ENCODE measurements around the gene PUS7. TPM values are rescaled to one million over a fixed set of nuclear protein-coding genes. Genes with fewer than 3 reads are reported as not detected.

Gene PUS7
- total and polyA plus RNA-seq, 4 donors, result 3.4 to 17.2 (median 5.0) TPM

DNA sequence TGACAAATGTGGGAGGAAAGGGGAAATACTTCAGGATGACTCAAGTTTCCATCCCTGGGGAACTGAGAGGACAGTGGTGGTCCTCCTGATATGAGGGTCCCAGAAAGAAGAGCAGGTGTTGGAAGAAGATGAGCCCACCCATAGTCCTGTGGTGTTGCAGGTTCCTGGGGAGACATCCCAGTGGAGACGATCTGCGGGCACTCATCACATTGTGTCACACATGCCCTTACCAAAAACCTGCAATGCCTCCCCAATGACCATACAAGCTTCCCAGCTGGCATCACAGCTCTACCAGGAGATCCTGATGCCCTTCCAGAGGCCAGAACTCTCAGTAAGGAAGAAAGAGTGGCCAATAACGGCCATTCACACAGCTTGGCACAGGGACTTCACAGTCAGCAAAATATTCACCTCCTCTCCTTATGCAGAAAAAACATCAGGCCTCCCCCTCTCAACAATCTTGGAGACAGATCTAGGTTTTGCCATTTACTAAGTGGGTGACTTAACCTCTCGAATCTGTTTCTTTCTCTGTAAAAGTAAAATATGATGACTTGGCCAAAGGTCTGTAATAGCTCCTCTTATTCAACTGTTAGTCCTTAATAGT, 9.0 kb downstream of the PUS7 start:
- H3K9ac ChIP-seq (ENCODE audit: low read depth in 1 of 2, low read length in 2 of 2), result no peak overlapping the region
- no peaks in the 10 kb centered on the region for H3K27me3 ChIP-seq (ENCODE audit: control insufficient read depth in 4 of 4, insufficient read depth in 4 of 4, low read length in 3 of 4)
- 96% methylated on average over 4 of the region's 4 CpGs for WGBS
- H3K36me3 ChIP-seq (ENCODE audit: control insufficient read depth in 4 of 4, insufficient read depth in 3 of 4, low read depth in 1 of 4, low read length in 3 of 4), result no peaks in the 10 kb centered on the region
- H3K9me3 ChIP-seq (ENCODE audit: control insufficient read depth in 4 of 4, low read length in 3 of 4), result no peaks in the 10 kb centered on the region
- TF ChIP-seq SP1 (IDR thresholded peaks at IDR 0.05), result no peak
- H3K4me3 ChIP-seq (ENCODE audit: low read depth in 1 of 3, low read length in 3 of 3), result no peak overlapping the region
- no peaks in the 10 kb centered on the region for H3K4me1 ChIP-seq (ENCODE audit: control insufficient read depth in 4 of 4, insufficient read depth in 4 of 4, low read length in 3 of 4)
- no peak overlapping the region for H3K27ac ChIP-seq (ENCODE audit: low read depth in 1 of 2, low read length in 2 of 2)
- no peak for DNase-seq (ENCODE audit: low spot score)

DNA sequence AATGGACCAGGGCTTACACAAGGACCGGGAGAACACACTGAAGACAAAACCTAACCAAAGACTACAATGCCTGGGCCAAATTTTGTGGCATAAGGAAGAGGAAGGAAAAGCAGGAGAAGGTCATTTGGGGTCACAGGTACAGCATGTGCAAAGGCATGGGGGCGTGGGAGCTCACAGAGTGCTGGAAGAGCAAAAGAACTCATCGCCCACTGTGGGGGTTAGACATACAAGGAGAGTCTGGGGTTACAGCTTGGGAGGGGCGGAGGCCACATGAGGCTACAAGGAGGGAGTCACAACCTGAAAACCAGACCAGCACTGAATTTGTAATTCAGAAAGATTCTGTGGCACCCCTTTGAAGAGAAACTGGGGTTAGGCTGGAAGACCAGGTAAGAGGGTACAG, 9.7 kb downstream of the PUS7 start:
- no peak overlapping the region for H3K9ac ChIP-seq (ENCODE audit: low read depth in 1 of 2, low read length in 2 of 2)
- no peak overlapping the region for H3K4me3 ChIP-seq (ENCODE audit: low read depth in 1 of 3, low read length in 3 of 3)
- TF ChIP-seq FOXA2 (IDR thresholded peaks at IDR 0.05), result no peak
- TF ChIP-seq HNF4A (conservative IDR thresholded peaks at IDR 0.05), result no peak
- TF ChIP-seq, protein P1, sequence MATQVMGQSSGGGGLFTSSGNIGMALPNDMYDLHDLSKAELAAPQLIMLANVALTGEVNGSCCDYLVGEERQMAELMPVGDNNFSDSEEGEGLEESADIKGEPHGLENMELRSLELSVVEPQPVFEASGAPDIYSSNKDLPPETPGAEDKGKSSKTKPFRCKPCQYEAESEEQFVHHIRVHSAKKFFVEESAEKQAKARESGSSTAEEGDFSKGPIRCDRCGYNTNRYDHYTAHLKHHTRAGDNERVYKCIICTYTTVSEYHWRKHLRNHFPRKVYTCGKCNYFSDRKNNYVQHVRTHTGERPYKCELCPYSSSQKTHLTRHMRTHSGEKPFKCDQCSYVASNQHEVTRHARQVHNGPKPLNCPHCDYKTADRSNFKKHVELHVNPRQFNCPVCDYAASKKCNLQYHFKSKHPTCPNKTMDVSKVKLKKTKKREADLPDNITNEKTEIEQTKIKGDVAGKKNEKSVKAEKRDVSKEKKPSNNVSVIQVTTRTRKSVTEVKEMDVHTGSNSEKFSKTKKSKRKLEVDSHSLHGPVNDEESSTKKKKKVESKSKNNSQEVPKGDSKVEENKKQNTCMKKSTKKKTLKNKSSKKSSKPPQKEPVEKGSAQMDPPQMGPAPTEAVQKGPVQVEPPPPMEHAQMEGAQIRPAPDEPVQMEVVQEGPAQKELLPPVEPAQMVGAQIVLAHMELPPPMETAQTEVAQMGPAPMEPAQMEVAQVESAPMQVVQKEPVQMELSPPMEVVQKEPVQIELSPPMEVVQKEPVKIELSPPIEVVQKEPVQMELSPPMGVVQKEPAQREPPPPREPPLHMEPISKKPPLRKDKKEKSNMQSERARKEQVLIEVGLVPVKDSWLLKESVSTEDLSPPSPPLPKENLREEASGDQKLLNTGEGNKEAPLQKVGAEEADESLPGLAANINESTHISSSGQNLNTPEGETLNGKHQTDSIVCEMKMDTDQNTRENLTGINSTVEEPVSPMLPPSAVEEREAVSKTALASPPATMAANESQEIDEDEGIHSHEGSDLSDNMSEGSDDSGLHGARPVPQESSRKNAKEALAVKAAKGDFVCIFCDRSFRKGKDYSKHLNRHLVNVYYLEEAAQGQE (IDR thresholded peaks at IDR 0.05), result no peak
- TF ChIP-seq YY1 (IDR thresholded peaks at IDR 0.05), result no peak
- TF ChIP-seq RXRA (IDR thresholded peaks at IDR 0.05), result no peak
- TF ChIP-seq, protein P2, sequence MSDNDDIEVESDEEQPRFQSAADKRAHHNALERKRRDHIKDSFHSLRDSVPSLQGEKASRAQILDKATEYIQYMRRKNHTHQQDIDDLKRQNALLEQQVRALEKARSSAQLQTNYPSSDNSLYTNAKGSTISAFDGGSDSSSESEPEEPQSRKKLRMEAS (IDR thresholded peaks at IDR 0.05), result no peak
- no peak for TF ChIP-seq NR2F2 (IDR thresholded peaks at IDR 0.05)
- TF ChIP-seq EGR1 (IDR thresholded peaks at IDR 0.05; ENCODE audit: low read depth in 2 of 2), result no peak
- TF ChIP-seq TAF1 (conservative IDR thresholded peaks at IDR 0.05), result no peak
- TF ChIP-seq, protein P3, sequence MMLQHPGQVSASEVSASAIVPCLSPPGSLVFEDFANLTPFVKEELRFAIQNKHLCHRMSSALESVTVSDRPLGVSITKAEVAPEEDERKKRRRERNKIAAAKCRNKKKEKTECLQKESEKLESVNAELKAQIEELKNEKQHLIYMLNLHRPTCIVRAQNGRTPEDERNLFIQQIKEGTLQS (IDR thresholded peaks at IDR 0.05), result no peak
- no peak for TF ChIP-seq JUND (IDR thresholded peaks at IDR 0.05)
- TF ChIP-seq, protein P4, sequence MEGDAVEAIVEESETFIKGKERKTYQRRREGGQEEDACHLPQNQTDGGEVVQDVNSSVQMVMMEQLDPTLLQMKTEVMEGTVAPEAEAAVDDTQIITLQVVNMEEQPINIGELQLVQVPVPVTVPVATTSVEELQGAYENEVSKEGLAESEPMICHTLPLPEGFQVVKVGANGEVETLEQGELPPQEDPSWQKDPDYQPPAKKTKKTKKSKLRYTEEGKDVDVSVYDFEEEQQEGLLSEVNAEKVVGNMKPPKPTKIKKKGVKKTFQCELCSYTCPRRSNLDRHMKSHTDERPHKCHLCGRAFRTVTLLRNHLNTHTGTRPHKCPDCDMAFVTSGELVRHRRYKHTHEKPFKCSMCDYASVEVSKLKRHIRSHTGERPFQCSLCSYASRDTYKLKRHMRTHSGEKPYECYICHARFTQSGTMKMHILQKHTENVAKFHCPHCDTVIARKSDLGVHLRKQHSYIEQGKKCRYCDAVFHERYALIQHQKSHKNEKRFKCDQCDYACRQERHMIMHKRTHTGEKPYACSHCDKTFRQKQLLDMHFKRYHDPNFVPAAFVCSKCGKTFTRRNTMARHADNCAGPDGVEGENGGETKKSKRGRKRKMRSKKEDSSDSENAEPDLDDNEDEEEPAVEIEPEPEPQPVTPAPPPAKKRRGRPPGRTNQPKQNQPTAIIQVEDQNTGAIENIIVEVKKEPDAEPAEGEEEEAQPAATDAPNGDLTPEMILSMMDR (IDR thresholded peaks at IDR 0.05; ENCODE audit: low read depth, low read length, missing input control), result no peak
- no peak for TF ChIP-seq GABPA (IDR thresholded peaks at IDR 0.05 in 1 of 2, conservative IDR thresholded peaks at IDR 0.05 in 1 of 2)
- H3K9me3 ChIP-seq (ENCODE audit: control insufficient read depth in 4 of 4, low read length in 3 of 4), result no peaks in the 10 kb centered on the region
- H3K4me1 ChIP-seq (ENCODE audit: control insufficient read depth in 4 of 4, insufficient read depth in 4 of 4, low read length in 3 of 4), result no peaks in the 10 kb centered on the region
- no peaks in the 10 kb centered on the region for H3K36me3 ChIP-seq (ENCODE audit: control insufficient read depth in 4 of 4, insufficient read depth in 3 of 4, low read depth in 1 of 4, low read length in 3 of 4)
- 91% methylated on average over 4 of the region's 4 CpGs for WGBS
- no peak for DNase-seq (ENCODE audit: low spot score)
- H3K27me3 ChIP-seq (ENCODE audit: control insufficient read depth in 4 of 4, insufficient read depth in 4 of 4, low read length in 3 of 4), result no peaks in the 10 kb centered on the region
- no peak overlapping the region for H3K27ac ChIP-seq (ENCODE audit: low read depth in 1 of 2, low read length in 2 of 2)

All from liver (tissue), 9 donors.